Loucy (cell line): ENCODE results near the gene TTC39B.

ENCODE experiments used
- H2AFZ ChIP-seq: fragments of 200-600 bp; sonication (generic); 2 replicates; pipeline ENCODE4 v1.6.0; 2016; ENCODE audit warnings: antibody characterized with exemption, mild to moderate bottlenecking, low read length, moderate library complexity
- H3F3A ChIP-seq: fragments of 200-600 bp; 2 replicates; pipeline ENCODE4 v1.6.0; 2016; ENCODE audit warnings: antibody characterized with exemption, low read depth, mild to moderate bottlenecking
- H3K27me3 ChIP-seq: fragments of 200-600 bp; sonication (generic); 2 replicates; pipeline ENCODE4 v1.6.1; 2014; ENCODE audit warnings: low read length, mild to moderate bottlenecking; ENCODE audit not compliant: insufficient read depth, poor library complexity, severe bottlenecking
- H3K36me3 ChIP-seq: fragments of 200-600 bp; sonication (generic); 2 replicates; pipeline ENCODE4 v1.6.1; 2016; ENCODE audit warnings: low read length; ENCODE audit not compliant: insufficient read depth
- H3K4me1 ChIP-seq: fragments of 200-600 bp; sonication (generic); 2 replicates; pipeline ENCODE4 v1.5.1; 2014; ENCODE audit warnings: low read length, mild to moderate bottlenecking; ENCODE audit not compliant: insufficient read depth, poor library complexity, severe bottlenecking
- H3K4me2 ChIP-seq: fragments of 200-600 bp; sonication (generic); 2 replicates; pipeline ENCODE4 v1.6.0; 2014; ENCODE audit warnings: antibody characterized with exemption, low read length, low read depth, mild to moderate bottlenecking; ENCODE audit not compliant: poor library complexity, severe bottlenecking
- H3K4me3 ChIP-seq: fragments of 200-600 bp; sonication (generic); 2 replicates; pipeline ENCODE4 v1.5.1; 2014; ENCODE audit warnings: low read length, mild to moderate bottlenecking, mixed read lengths; ENCODE audit not compliant: poor library complexity, severe bottlenecking
- H3K79me2 ChIP-seq: fragments of 200-600 bp; sonication (generic); 2 replicates; pipeline ENCODE4 v1.6.1; 2014; ENCODE audit warnings: low read length; ENCODE audit not compliant: insufficient read depth
- H3K9ac ChIP-seq: fragments of 200-600 bp; sonication (generic); 2 replicates; pipeline ENCODE4 v1.6.0; 2014; ENCODE audit warnings: mild to moderate bottlenecking, low read depth, low read length, moderate library complexity; ENCODE audit not compliant: poor library complexity, severe bottlenecking
- H3K9me2 ChIP-seq: fragments of 200-600 bp; sonication (generic); replicated peaks from 2 replicates; pipeline ENCODE4 v1.6.1; 2016; ENCODE audit warnings: low read depth, low read length, mixed read lengths
- H3K9me3 ChIP-seq: fragments of 200-600 bp; sonication (generic); 2 replicates; pipeline ENCODE4 v1.6.1; 2014; ENCODE audit warnings: mild to moderate bottlenecking, antibody characterized with exemption, low read length, low read depth; ENCODE audit not compliant: insufficient read depth
- H4K20me1 ChIP-seq: fragments of 200-600 bp; sonication (generic); 2 replicates; pipeline ENCODE4 v1.6.0; 2014; ENCODE audit warnings: antibody characterized with exemption, low read length, mild to moderate bottlenecking; ENCODE audit not compliant: insufficient read depth, poor library complexity, severe bottlenecking
- EZH2phosphoT487 ChIP-seq: fragments of 200-600 bp; IDR thresholded peaks from 2 replicates; pipeline ENCODE4 v1.6.1; 2018; ENCODE audit warnings: antibody characterized with exemption, mild to moderate bottlenecking, moderate library complexity, borderline replicate concordance
- TF ChIP-seq, protein P1 (sequence below): fragments of 200-600 bp; sonication (generic); conservative IDR thresholded peaks from 2 replicates; pipeline ENCODE4 v1.5.1; 2014; ENCODE audit warnings: mild to moderate bottlenecking, antibody characterized with exemption, low read length

TTC39B gene

DNA sequence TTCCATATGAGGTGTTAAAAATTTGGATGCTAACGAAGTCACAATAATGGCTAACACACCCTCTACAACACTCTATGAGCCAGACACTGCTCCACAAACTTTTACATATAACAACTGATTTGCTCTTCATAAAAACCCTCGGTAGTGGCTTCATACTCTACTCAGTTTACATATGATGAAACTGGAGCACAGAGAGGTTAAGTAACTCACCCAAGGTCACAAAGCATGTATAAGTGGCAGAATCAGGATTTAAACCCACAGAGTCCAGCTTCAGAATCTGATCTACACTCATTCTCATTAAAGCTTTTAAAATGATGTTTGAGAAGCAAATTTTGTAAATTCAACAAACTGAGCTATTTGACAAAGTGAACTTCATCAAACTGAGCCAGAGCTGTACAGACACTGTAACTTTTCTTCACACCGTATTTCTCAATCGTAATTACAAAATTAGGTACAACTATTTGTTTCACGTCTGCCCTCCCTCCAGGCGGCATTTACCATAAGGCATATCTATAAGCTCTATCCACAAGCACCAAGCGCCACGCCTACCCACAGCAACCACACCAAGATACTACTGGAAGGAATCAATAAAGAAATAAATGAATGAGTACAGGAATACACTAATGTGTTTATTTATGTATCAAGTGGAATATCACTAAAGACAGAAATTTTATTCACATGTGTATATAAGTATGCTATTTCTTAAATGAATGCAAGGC lies 24.3 kb downstream of the TTC39B start:
- Histone ChIP-seq H4K20me1 (no peaks in the 10 kb centered on the region), H3F3A (no peaks in the 10 kb centered on the region), H3K9me2 (no peaks in the 10 kb centered on the region), H3K9me3 (no peaks in the 10 kb centered on the region), H3K36me3 (no peaks in the 10 kb centered on the region), H3K79me2 (peaks cover 14% of the 10 kb centered on the region; the same call in 1 of the 2 replicates), H3K4me3 (no peak overlapping the region), H3K4me1 (peaks cover 14% of the 10 kb centered on the region), H2AFZ (no peak overlapping the region), H3K27me3 (no peaks in the 10 kb centered on the region), H3K9ac (no peak overlapping the region), H3K4me2 (no peak overlapping the region)
- TF ChIP-seq, protein P1, sequence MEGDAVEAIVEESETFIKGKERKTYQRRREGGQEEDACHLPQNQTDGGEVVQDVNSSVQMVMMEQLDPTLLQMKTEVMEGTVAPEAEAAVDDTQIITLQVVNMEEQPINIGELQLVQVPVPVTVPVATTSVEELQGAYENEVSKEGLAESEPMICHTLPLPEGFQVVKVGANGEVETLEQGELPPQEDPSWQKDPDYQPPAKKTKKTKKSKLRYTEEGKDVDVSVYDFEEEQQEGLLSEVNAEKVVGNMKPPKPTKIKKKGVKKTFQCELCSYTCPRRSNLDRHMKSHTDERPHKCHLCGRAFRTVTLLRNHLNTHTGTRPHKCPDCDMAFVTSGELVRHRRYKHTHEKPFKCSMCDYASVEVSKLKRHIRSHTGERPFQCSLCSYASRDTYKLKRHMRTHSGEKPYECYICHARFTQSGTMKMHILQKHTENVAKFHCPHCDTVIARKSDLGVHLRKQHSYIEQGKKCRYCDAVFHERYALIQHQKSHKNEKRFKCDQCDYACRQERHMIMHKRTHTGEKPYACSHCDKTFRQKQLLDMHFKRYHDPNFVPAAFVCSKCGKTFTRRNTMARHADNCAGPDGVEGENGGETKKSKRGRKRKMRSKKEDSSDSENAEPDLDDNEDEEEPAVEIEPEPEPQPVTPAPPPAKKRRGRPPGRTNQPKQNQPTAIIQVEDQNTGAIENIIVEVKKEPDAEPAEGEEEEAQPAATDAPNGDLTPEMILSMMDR, result no peak
- TF ChIP-seq EZH2phosphoT487, result no peak

DNA sequence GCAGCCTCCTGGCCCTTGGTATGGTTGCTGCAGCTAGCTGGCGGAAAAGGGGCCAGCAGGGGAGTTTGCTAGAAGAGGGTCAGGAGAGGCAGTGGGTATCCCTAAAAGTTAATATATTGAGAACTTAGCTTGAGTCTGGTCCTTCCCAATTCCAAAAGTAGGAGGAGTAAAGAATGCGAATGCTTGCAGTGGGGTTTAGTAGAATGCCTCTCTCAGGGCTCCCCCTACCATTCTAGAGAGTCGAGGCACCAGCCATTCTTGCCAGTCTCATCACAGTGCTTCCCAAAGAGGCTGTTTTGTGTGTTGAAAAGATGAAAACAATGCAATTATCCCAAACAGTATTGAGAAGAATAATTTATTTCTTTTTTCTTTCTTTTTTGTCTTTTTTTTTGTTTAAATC lies 26.4 kb downstream of the TTC39B start:
- Histone ChIP-seq H2AFZ (no peak overlapping the region), H3K4me2 (no peak overlapping the region), H3F3A (no peaks in the 10 kb centered on the region), H3K9ac (no peak overlapping the region), H3K36me3 (no peaks in the 10 kb centered on the region), H3K4me3 (no peak overlapping the region), H3K9me2 (no peaks in the 10 kb centered on the region), H4K20me1 (no peaks in the 10 kb centered on the region), H3K79me2 (peaks cover 14% of the 10 kb centered on the region; the same call in 1 of the 2 replicates), H3K4me1 (peaks cover 11% of the 10 kb centered on the region), H3K27me3 (no peaks in the 10 kb centered on the region), H3K9me3 (no peaks in the 10 kb centered on the region)
- TF ChIP-seq, protein P1, result no peak
- no peak for TF ChIP-seq EZH2phosphoT487

DNA sequence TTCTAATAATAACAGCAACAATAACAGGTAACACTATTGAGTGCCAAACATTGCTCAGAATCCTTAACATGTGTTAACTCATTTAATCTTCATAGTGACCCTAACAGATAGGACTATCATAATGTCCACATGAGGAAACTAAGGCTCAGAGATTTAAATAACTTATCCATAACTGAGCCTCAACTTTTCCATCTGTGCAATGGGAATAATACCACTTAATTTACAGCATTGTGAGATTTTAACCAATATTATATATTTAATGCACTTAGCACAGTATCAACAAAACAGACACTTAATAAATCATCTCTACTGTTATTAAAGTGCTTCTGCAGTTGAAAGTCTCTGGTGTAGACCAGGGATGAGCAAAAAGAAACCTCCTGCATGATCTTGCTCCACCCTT lies 28.2 kb downstream of the TTC39B start:
- peaks cover 11% of the 10 kb centered on the region for H3K4me1 ChIP-seq
- H3K79me2 ChIP-seq, result peaks cover 14% of the 10 kb centered on the region; the same call in 1 of the 2 replicates
- TF ChIP-seq EZH2phosphoT487, result no peak
- TF ChIP-seq, protein P1, result no peak
- no peak overlapping the region for H3K9ac ChIP-seq
- no peak overlapping the region for H2AFZ ChIP-seq
- no peaks in the 10 kb centered on the region for H3K36me3 ChIP-seq
- no peaks in the 10 kb centered on the region for H3K27me3 ChIP-seq
- H3K9me2 ChIP-seq, result no peaks in the 10 kb centered on the region
- H3F3A ChIP-seq, result no peaks in the 10 kb centered on the region
- no peaks in the 10 kb centered on the region for H3K9me3 ChIP-seq
- no peak overlapping the region for H3K4me3 ChIP-seq
- H3K4me2 ChIP-seq, result no peak overlapping the region
- no peaks in the 10 kb centered on the region for H4K20me1 ChIP-seq
